ENCODE results near the gene NEU4. TPM values are rescaled to one million over a fixed set of nuclear protein-coding genes. Genes with fewer than 3 reads are reported as not detected.

Gene NEU4
- total RNA-seq, 1 experiment from 2014 or later = 3.9 TPM

DNA sequence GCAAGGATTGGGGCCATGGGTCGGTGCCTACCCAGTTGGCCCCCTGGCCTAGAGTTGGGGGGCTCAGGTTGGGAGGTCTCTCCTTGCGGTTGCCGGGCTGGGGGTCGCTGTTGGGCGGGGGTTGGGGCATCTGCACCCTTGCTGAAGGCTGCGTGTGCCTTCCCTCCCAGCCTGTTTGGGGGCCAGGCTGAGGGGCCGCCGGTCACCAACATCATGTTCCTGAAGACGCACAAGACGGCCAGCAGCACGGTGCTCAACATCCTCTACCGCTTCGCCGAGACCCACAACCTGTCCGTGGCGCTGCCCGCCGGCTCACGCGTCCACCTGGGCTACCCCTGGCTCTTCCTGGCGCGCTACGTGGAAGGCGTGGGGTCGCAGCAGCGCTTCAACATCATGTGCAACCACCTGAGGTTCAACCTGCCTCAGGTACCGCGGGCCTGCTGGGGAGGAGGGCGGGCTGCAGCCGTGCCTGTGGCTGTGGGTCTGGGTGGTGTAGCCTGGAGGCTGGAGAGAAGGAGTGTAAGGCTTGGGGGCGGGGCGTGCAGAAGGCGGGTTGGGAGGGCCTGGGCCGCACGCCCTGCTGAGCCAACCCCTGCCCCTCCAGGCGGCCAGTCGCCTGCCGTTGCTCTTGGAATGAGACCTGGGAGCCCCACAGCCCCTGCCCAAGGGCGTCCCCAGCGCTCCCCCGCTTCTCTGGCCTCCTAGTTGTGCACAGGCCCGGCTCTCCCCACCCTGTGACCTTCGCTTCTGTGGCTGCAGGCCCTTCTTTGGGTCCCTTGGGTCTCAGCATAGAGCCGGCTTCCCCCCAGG lies 7.2 kb upstream of the NEU4 start:
- Mint-ChIP-seq H3K9me3 (ENCODE audit: unreplicated experiment) (no peaks in the 10 kb centered on the region), H3K4me1 (ENCODE audit: low read depth, unreplicated experiment) (peaks cover 6% of the 10 kb centered on the region), H3K4me3 (ENCODE audit: unreplicated experiment) (no peak overlapping the region), H3K27ac (ENCODE audit: unreplicated experiment) (no peak overlapping the region), H3K27me3 (ENCODE audit: insufficient read depth, unreplicated experiment) (no peaks in the 10 kb centered on the region), H3K36me3 (ENCODE audit: insufficient read depth, unreplicated experiment) (peaks cover 5% of the 10 kb centered on the region)
- Histone ChIP-seq H3K4me3 (ENCODE audit: low read depth, low read length) (no peak overlapping the region), H3K9me3 (no peaks in the 10 kb centered on the region), H3K4me1 (no peaks in the 10 kb centered on the region), H3K36me3 (ENCODE audit: control insufficient read depth, insufficient read depth, low read length) (no peaks in the 10 kb centered on the region), H3K27me3 (replicated peaks; ENCODE audit: control insufficient read depth, insufficient read depth, low read length) (no peaks in the 10 kb centered on the region)
- BruUV-seq (replicated peaks) = no TSS peak
- intact Hi-C loops (cut with micrococcal nuclease; ENCODE audit: unreplicated experiment) = no loop called here
- ChIA-PET CTCF (no interaction called here), POLR2A (no interaction called here)
- TF ChIP-seq, protein P1, sequence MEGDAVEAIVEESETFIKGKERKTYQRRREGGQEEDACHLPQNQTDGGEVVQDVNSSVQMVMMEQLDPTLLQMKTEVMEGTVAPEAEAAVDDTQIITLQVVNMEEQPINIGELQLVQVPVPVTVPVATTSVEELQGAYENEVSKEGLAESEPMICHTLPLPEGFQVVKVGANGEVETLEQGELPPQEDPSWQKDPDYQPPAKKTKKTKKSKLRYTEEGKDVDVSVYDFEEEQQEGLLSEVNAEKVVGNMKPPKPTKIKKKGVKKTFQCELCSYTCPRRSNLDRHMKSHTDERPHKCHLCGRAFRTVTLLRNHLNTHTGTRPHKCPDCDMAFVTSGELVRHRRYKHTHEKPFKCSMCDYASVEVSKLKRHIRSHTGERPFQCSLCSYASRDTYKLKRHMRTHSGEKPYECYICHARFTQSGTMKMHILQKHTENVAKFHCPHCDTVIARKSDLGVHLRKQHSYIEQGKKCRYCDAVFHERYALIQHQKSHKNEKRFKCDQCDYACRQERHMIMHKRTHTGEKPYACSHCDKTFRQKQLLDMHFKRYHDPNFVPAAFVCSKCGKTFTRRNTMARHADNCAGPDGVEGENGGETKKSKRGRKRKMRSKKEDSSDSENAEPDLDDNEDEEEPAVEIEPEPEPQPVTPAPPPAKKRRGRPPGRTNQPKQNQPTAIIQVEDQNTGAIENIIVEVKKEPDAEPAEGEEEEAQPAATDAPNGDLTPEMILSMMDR (IDR thresholded peaks at IDR 0.05; ENCODE audit: insufficient read depth in 1 of 2, low read depth in 1 of 2, low read length in 1 of 2, severe bottlenecking in 1 of 2, unreplicated experiment in 1 of 2) = no peak
- DNase-seq = peak in 1 of 2 experiments; percentile 53

DNA sequence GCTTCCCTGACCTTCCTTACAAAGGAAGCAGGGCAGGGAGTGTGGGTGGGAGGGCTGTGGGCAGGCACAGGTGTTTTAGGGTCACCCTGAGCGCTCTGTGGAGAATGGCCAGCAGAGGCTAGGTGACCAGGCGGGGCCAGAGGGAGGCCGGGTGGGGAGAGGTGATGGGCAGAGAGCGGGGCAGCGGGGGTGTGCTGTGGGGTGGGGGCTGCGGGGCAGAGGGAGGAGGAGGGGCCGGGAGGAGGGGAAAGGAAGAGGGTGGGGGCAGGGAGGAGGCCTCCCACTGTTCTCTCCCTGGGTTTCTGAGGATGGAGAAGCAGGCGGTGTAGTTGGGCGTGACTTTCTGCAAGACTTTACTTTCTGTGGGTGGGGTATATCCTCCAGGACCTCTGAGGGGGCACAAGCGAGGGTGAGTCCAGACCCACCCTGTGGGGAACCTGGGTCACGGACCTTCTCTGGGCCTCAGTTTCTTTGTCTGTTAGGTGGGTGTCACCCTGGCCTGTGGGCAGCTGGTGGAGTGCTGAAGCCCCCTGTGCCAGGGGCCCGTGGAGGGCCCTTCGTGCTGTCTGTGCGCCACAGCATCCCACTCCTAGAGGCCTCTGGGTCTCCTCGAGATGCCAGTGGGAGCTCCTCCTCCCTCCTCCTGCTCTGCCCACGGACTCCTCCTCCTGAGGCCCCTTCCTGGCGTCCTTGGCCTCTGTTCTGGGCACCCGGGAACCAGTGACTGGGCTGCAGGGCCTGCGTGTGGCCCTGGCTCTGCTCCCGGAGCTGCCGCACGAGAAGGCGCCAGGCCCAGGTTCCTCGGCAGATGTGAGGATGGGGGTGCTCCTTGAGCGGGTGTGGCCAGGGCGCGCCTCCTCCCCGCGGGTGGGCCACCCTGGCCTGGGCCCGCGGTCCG lies 6.3 kb upstream of the NEU4 start:
- CTCF ChIA-PET = no interaction called here
- no peak overlapping the region for H3K4me3 ChIP-seq (ENCODE audit: low read depth, low read length)
- POLR2A ChIA-PET = no interaction called here
- H3K27me3 ChIP-seq (replicated peaks; ENCODE audit: control insufficient read depth, insufficient read depth, low read length) = no peaks in the 10 kb centered on the region
- intact Hi-C loops (cut with micrococcal nuclease; ENCODE audit: unreplicated experiment) = no loop called here
- Mint-ChIP-seq H3K9me3 (ENCODE audit: unreplicated experiment) (no peaks in the 10 kb centered on the region), H3K27me3 (ENCODE audit: insufficient read depth, unreplicated experiment) (no peaks in the 10 kb centered on the region), H3K36me3 (ENCODE audit: insufficient read depth, unreplicated experiment) (peaks cover 5% of the 10 kb centered on the region), H3K4me1 (ENCODE audit: low read depth, unreplicated experiment) (no peaks in the 10 kb centered on the region), H3K4me3 (ENCODE audit: unreplicated experiment) (no peak overlapping the region), H3K27ac (ENCODE audit: unreplicated experiment) (no peak overlapping the region)
- no peaks in the 10 kb centered on the region for H3K9me3 ChIP-seq
- no peak for DNase-seq
- TF ChIP-seq, protein P1 (IDR thresholded peaks at IDR 0.05; ENCODE audit: insufficient read depth in 1 of 2, low read depth in 1 of 2, low read length in 1 of 2, severe bottlenecking in 1 of 2, unreplicated experiment in 1 of 2) = no peak
- no peaks in the 10 kb centered on the region for H3K36me3 ChIP-seq (ENCODE audit: control insufficient read depth, insufficient read depth, low read length)
- H3K4me1 ChIP-seq = no peaks in the 10 kb centered on the region
- no TSS peak for BruUV-seq (replicated peaks)

DNA sequence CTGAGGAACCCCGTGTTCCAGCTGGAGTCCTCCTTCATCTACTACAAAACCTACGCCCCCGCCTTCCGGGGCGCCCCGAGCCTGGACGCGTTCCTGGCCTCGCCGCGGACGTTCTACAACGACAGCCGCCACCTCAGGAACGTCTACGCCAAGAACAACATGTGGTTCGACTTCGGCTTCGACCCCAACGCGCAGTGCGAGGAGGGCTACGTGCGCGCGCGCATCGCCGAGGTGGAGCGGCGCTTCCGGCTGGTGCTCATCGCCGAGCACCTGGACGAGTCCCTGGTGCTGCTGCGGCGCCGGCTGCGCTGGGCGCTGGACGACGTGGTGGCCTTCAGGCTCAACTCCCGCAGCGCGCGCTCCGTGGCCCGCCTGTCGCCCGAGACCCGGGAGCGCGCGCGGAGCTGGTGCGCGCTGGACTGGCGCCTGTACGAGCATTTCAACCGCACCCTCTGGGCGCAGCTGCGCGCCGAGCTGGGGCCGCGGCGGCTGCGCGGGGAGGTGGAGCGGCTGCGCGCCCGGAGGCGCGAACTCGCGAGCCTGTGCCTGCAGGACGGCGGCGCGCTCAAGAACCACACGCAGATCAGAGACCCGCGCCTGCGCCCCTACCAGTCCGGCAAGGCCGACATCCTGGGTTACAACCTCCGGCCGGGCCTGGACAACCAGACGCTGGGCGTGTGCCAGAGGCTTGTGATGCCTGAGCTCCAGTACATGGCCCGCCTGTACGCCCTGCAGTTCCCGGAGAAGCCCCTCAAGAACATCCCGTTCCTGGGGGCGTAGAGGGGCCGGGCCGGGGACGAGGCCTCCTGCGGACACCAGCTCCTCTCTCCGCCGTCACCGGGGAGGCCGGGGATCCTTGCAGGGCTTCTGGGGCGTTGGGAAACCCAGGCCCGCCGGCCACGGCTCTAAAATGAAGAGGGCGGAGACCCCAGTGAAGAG lies 5.3 kb upstream of the NEU4 start:
- no peaks in the 10 kb centered on the region for H3K4me1 Mint-ChIP-seq (ENCODE audit: low read depth, unreplicated experiment)
- Histone ChIP-seq H3K4me3 (ENCODE audit: low read depth, low read length) (no peak overlapping the region), H3K36me3 (ENCODE audit: control insufficient read depth, insufficient read depth, low read length) (no peaks in the 10 kb centered on the region), H3K4me1 (no peaks in the 10 kb centered on the region), H3K9me3 (no peaks in the 10 kb centered on the region), H3K27me3 (replicated peaks; ENCODE audit: control insufficient read depth, insufficient read depth, low read length) (no peaks in the 10 kb centered on the region)
- no TSS peak for BruUV-seq (replicated peaks)
- no peaks in the 10 kb centered on the region for H3K9me3 Mint-ChIP-seq (ENCODE audit: unreplicated experiment)
- intact Hi-C loops (cut with micrococcal nuclease; ENCODE audit: unreplicated experiment) = no loop called here
- DNase-seq = no peak
- ChIA-PET CTCF (no interaction called here), POLR2A (no interaction called here)
- TF ChIP-seq, protein P1 (IDR thresholded peaks at IDR 0.05; ENCODE audit: insufficient read depth in 1 of 2, low read depth in 1 of 2, low read length in 1 of 2, severe bottlenecking in 1 of 2, unreplicated experiment in 1 of 2) = no peak
- H3K4me3 Mint-ChIP-seq (ENCODE audit: unreplicated experiment) = no peak overlapping the region
- no peaks in the 10 kb centered on the region for H3K36me3 Mint-ChIP-seq (ENCODE audit: insufficient read depth, unreplicated experiment)
- no peak overlapping the region for H3K27ac Mint-ChIP-seq (ENCODE audit: unreplicated experiment)
- no peaks in the 10 kb centered on the region for H3K27me3 Mint-ChIP-seq (ENCODE audit: insufficient read depth, unreplicated experiment)

All from Caco-2 (cell line).